IMR-90 (cell line): ENCODE results near the gene H3-3A. TPM values are rescaled to one million over a fixed set of nuclear protein-coding genes. Genes with fewer than 3 reads are reported as not detected.

Experiments
- ATAC-seq: fragments of 200-7000 bp; cut with Tn5 transposase; 2 replicates; pipeline ENCODE4 v1.9.1; 2020; ENCODE audit warnings: low read depth, mild to moderate bottlenecking, moderate library complexity
- BruUV-seq: library from RNA; stranded (reverse); fragments of 400-500 nt; replicated peaks from 2 replicates; lab custom pipeline; 2021; lab: Mats Ljungman, UMichigan
- CTCF ChIA-PET: fragments of 300-600 bp; formaldehyde crosslinking; extraction: SDS; loops from one replicate; lab custom pipeline; 2021; ENCODE audit warnings: antibody characterized with exemption; lab: Yijun Ruan, JAX
- POLR2A ChIA-PET: fragments of 300-600 bp; sonication (Branson Sonifier 250); formaldehyde crosslinking; loops from one replicate; lab custom pipeline; 2022; ENCODE audit warnings: antibody characterized with exemption; ENCODE audit not compliant: unreplicated experiment; lab: Charles Lee
- DNase-seq: peaks from one replicate; pipeline ENCODE4 v3.0.0; 2013
- H2AFZ ChIP-seq: replicated peaks from 2 replicates; pipeline ENCODE3; 2013; ENCODE audit warnings: low read length, mild to moderate bottlenecking; ENCODE audit not compliant: poor library complexity
- H2AK5ac ChIP-seq: 2 replicates; pipeline ENCODE4 v1.6.1; 2013; ENCODE audit warnings: low read depth, low read length, inconsistent platforms
- H2AK9ac ChIP-seq: replicated peaks from 2 replicates; pipeline ENCODE3; 2013; ENCODE audit warnings: mild to moderate bottlenecking, low read depth, low read length, moderate library complexity; ENCODE audit not compliant: poor library complexity
- H2BK120ac ChIP-seq: 2 replicates; pipeline ENCODE4 v1.6.1; 2013; ENCODE audit warnings: low read depth, low read length, inconsistent platforms
- H2BK15ac ChIP-seq: 3 replicates; pipeline ENCODE4 v1.6.1; 2013; ENCODE audit warnings: low read depth, low read length, inconsistent platforms
- H2BK20ac ChIP-seq: 2 replicates; pipeline ENCODE4 v1.6.1; 2013; ENCODE audit warnings: low read depth, mild to moderate bottlenecking, inconsistent platforms, low read length, moderate library complexity
- H2BK5ac ChIP-seq: 2 replicates; pipeline ENCODE4 v1.6.1; 2013; ENCODE audit warnings: mild to moderate bottlenecking, low read depth, low read length, inconsistent platforms; ENCODE audit not compliant: poor library complexity, severe bottlenecking
- H3K14ac ChIP-seq: replicated peaks from 2 replicates; pipeline ENCODE4 v1.6.1; 2013; ENCODE audit warnings: low read depth, low read length, inconsistent platforms
- H3K18ac ChIP-seq: 2 replicates; pipeline ENCODE4 v1.6.1; 2013; ENCODE audit warnings: low read depth, low read length, control low read depth
- H3K23ac ChIP-seq: 2 replicates; pipeline ENCODE4 v1.6.1; 2013; ENCODE audit warnings: low read depth, low read length, inconsistent platforms
- H3K27ac ChIP-seq: 2 replicates; pipeline ENCODE4 v1.5.1; 2013; ENCODE audit warnings: mild to moderate bottlenecking, control low read depth, low read length; ENCODE audit not compliant: insufficient read depth
- H3K27me3 ChIP-seq: 2 replicates; pipeline ENCODE4 v1.6.1; 2013; ENCODE audit warnings: low read length; ENCODE audit not compliant: control insufficient read depth, insufficient read depth
- H3K36me3 ChIP-seq: 2 replicates; pipeline ENCODE4 v1.6.1; 2013; ENCODE audit warnings: low read length, mixed read lengths; ENCODE audit not compliant: control insufficient read depth, insufficient read depth
- H3K4ac ChIP-seq: 2 replicates; pipeline ENCODE4 v1.6.1; 2013; ENCODE audit warnings: low read depth, low read length, inconsistent platforms
- H3K4me1 ChIP-seq: 2 replicates; pipeline ENCODE4 v1.6.1; 2013; ENCODE audit warnings: low read length, mixed read lengths; ENCODE audit not compliant: control insufficient read depth, insufficient read depth
- H3K4me2 ChIP-seq: 2 replicates; pipeline ENCODE4 v1.6.1; 2013; ENCODE audit warnings: low read depth, mild to moderate bottlenecking, control low read depth, low read length, moderate library complexity
- H3K4me3 ChIP-seq: 2 replicates; pipeline ENCODE4 v1.5.1; 2013; ENCODE audit warnings: low read depth, mild to moderate bottlenecking, control low read depth, low read length, moderate library complexity; ENCODE audit not compliant: insufficient read depth
- H3K56ac ChIP-seq: 2 replicates; pipeline ENCODE4 v1.6.1; 2013; ENCODE audit warnings: low read length, inconsistent platforms; ENCODE audit not compliant: insufficient read depth; ENCODE audit errors: extremely low read depth
- H3K79me1 ChIP-seq, 2 experiments: 2 replicates each; pipeline ENCODE4 v1.6.1; 2013; ENCODE audit warnings: low read length in 2 of 2, inconsistent platforms in 1 of 2, low read depth in 1 of 2
- H3K9ac ChIP-seq: 2 replicates; pipeline ENCODE4 v1.6.1; 2013; ENCODE audit warnings: low read depth, low read length, control low read depth
- H3K9me1 ChIP-seq: 2 replicates; pipeline ENCODE4 v1.6.1; 2013; ENCODE audit warnings: low read length, inconsistent platforms; ENCODE audit not compliant: insufficient read depth
- H3K9me3 ChIP-seq: 2 replicates; pipeline ENCODE4 v1.6.1; 2013; ENCODE audit warnings: low read length; ENCODE audit not compliant: control insufficient read depth, insufficient read depth
- H4K20me1 ChIP-seq: 2 replicates; pipeline ENCODE4 v1.6.1; 2013; ENCODE audit warnings: low read length, inconsistent platforms; ENCODE audit not compliant: insufficient read depth
- H4K5ac ChIP-seq: 2 replicates; pipeline ENCODE4 v1.6.1; 2013; ENCODE audit warnings: mild to moderate bottlenecking, low read depth, low read length, control low read depth
- H4K8ac ChIP-seq, 2 experiments: 2 replicates each; pipeline ENCODE4 v1.6.1; 2013; ENCODE audit warnings: low read depth in 2 of 2, low read length in 2 of 2, control low read depth in 1 of 2, inconsistent platforms in 1 of 2
- H4K91ac ChIP-seq: 2 replicates; pipeline ENCODE4 v1.6.1; 2013; ENCODE audit warnings: low read depth, low read length, inconsistent platforms; ENCODE audit not compliant: insufficient read depth
- CEBPB ChIP-seq: IDR thresholded peaks from 2 replicates; pipeline ENCODE4 v1.6.1; 2012; ENCODE audit warnings: low read depth, low read length, improper control_type of control experiment
- FOS ChIP-seq: fragments of 150-350 bp; IDR thresholded peaks from 2 replicates; pipeline ENCODE4 v1.6.1; 2016; ENCODE audit warnings: low read depth, low read length
- MAZ ChIP-seq: IDR thresholded peaks from 2 replicates; pipeline ENCODE4 v1.6.1; 2012; ENCODE audit warnings: low read depth, mild to moderate bottlenecking, low read length, improper control_type of control experiment, moderate library complexity, borderline replicate concordance
- NFE2L2 ChIP-seq: fragments of 150-350 bp; IDR thresholded peaks from 2 replicates; pipeline ENCODE4 v1.6.1; 2016; ENCODE audit warnings: low read depth, mild to moderate bottlenecking, low read length
- WGBS, 2 experiments: methylation state at CpG; one replicate each; pipeline versions ENCODE4 v1.1.5 to v1.1.7; 2013; ENCODE audit warnings: missing lambda C conversion rate in 2 of 2; ENCODE audit not compliant: insufficient read length in 1 of 2; ENCODE audit errors: extremely low coverage in 2 of 2; 5-methylcytosine and 5-hydroxymethylcytosine counted together
- dilution Hi-C: fragments of 300-500 bp; cut with HindIII; formaldehyde crosslinking; loops from one replicate; pipeline ENCODE4 v1.14.3; 2018; ENCODE audit warnings: low sequenced_read_pairs; ENCODE audit not compliant: unreplicated experiment
- in situ Hi-C: fragments of 300-500 bp; cut with MboI; formaldehyde crosslinking; loops from 3 replicates; pipeline ENCODE4 v1.14.3; 2019; ENCODE audit warnings: low sequenced_read_pairs, inconsistent platforms, mixed read lengths
- intact Hi-C: fragments of 100-400 bp; cut with micrococcal nuclease; formaldehyde crosslinking; loops from 2 replicates; pipeline ENCODE4 v1.10.0; 2022
- polyA plus RNA-seq, 3 experiments: library from polyadenylated mRNA; depleted of rRNA; stranded (reverse); fragments of >200 nt; gene quantifications; 2 replicates each; pipeline ENCODE4 v1.2.3, GENCODE V29; 2012; ENCODE audit warnings: low replicate concordance in 1 of 3
- total RNA-seq: library from RNA; depleted of rRNA; stranded (reverse); fragments of >200 nt; gene quantifications from 2 replicates; pipeline ENCODE4 v1.2.3, GENCODE V29; 2012

Gene H3-3A
- total and polyA plus RNA-seq, 2 of the 4 experiments (the other 2 are of a cell fraction) = 188 to 256 TPM

- Histone ChIP-seq H3K4me2 (peak overlapping the region; percentile 88), H3K36me3 (no peaks in the 10 kb centered on the region), H2BK120ac (0 out of 2 replicates have a peak overlapping the region, but pooled peaks have one; percentile 32), H3K9me1 (no peaks in the 10 kb centered on the region), H2AK5ac (no peak overlapping the region), H3K9ac (peak overlapping the region; percentile 46), H4K91ac (peak overlapping the region; percentile 39), H3K4me3 (peak overlapping the region; percentile 57), H3K18ac (no peak overlapping the region; the same call in 1 of the 2 replicates), H3K4me1 (peaks cover 4% of the 10 kb centered on the region; the same call in 1 of the 2 replicates), H2BK20ac (no peak overlapping the region), H3K27me3 (no peaks in the 10 kb centered on the region), H3K79me1 (no peaks in the 10 kb centered on the region), H3K27ac (peak overlapping the region; percentile 69), H3K14ac (peak overlapping the region; percentile 45; the same call in 1 of the 2 replicates), H3K4ac (peak overlapping the region; percentile 66), H4K8ac (peak overlapping the region; percentile 64 to 77; a peak in 3 of 4 replicates), H2AFZ (peak overlapping the region; percentile 91), H3K9me3 (no peaks in the 10 kb centered on the region), H4K20me1 (no peaks in the 10 kb centered on the region), H2BK5ac (peak overlapping the region; percentile 62), H2AK9ac (peak overlapping the region; percentile 20), H3K56ac (peak overlapping the region; percentile 46; the same call in 1 of the 2 replicates), H3K23ac (0 out of 2 replicates have a peak overlapping the region, but pooled peaks have one; percentile 32), H2BK15ac (no peak overlapping the region), H4K5ac (peak overlapping the region; percentile 38)
- no TSS peak for BruUV-seq
- WGBS, 2 experiments = 2% methylated on average over 16 of the region's 73 CpGs; no CpG with 5 or more reads in 1 of the 2 experiments
- DNase-seq = peak; percentile 58
- TF ChIP-seq NFE2L2 = no peak
- TF ChIP-seq CEBPB = no peak
- no peak for TF ChIP-seq FOS
- peak; percentile 52; the same call in 1 of the 2 replicates for TF ChIP-seq MAZ
- intact Hi-C loops (no loop called here), in situ Hi-C loops (no loop called here), dilution Hi-C loops (no loop called here)
- POLR2A ChIA-PET = no interaction called here
- CTCF ChIA-PET = interaction anchor here (0.9 to 2.1 kb wide), 2 partner anchors 15 to 46 kb away, joined by 4 to 9 read pairs; no protein-coding TSS in a partner anchor
- peak; percentile 63 for ATAC-seq
Observed at GRCh38 chr1:226110249-226111097, 48.0 kb downstream of the H3-3A start.
